HT-29 (cell line): ENCODE results near the gene KDM7A. TPM values are rescaled to one million over a fixed set of nuclear protein-coding genes. Genes with fewer than 3 reads are reported as not detected.

Experiments
- small RNA-seq: library from RNA; depleted of rRNA; stranded (forward); fragments of <200 nt; gene quantifications from one replicate; pipeline ENCODE3, GENCODE V24; 2014
- total RNA-seq: library from RNA; depleted of rRNA; stranded (reverse); fragments of >200 nt; shearing (Covaris generic); gene quantifications from 2 replicates; pipeline ENCODE4 v1.2.3, GENCODE V29; 2014; rRNA removed

Gene KDM7A
- total RNA-seq, 1 experiment from 2014 or later, result 1.7 TPM

Small RNAs within 50 kb of the gene (small RNA-seq; reads per million reads assigned to genes)
- gene RF00019, result not detected
- gene RNU6-797P, result not detected

Other genes starting within 250 kb of the KDM7A start
- gene PARP12, start 114.0 kb downstream of the KDM7A start, total RNA-seq, result 38.3 and 51.1 TPM in 2 replicates
- 22.0 and 30.4 TPM in 2 replicates for gene SLC37A3, start 221.5 kb upstream of the KDM7A start, total RNA-seq
- 2.0 and 5.3 TPM in 2 replicates for gene RAB19, start 227.1 kb upstream of the KDM7A start, total RNA-seq